SKM-1 treated with dmso at 0.1 percent for 144 hours (cell line): ENCODE results near the gene KRT73.
"Not testable (repeated sequence)": the region's sequence is repeated elsewhere in the genome, so short reads cannot be mapped to it uniquely, and the experiment has no call there.

Experiments used
- DNase-seq: peaks from one replicate; lab custom pipeline; 2025; ENCODE audit not compliant: unreplicated experiment; lab: John Stamatoyannopoulos, UW

The KRT73 gene

GRCh38 chr12:52601671-52602070, 16.7 kb downstream of the KRT73 start:
- DNase-seq: no peak

- no peak for DNase-seq
Observed at GRCh38 chr12:52600941-52601481, 17.3 kb downstream of the KRT73 start, which contains the start of gene KRT72. Gene KRT72 (minus strand): TSS chr12:52601463. CDS start chr12:52601452, 11 bp downstream.

GRCh38 chr12:52600475-52600874, 17.9 kb downstream of the KRT73 start:
- DNase-seq: no peak

- DNase-seq: no peak
Observed at GRCh38 chr12:52600071-52600470, 18.3 kb downstream of the KRT73 start.

GRCh38 chr12:52598966-52599365, 19.4 kb downstream of the KRT73 start:
- no peak for DNase-seq

- DNase-seq: not testable (repeated sequence)
Observed at GRCh38 chr12:52594237-52594636, 24.1 kb downstream of the KRT73 start.

- no peak for DNase-seq
Observed at GRCh38 chr12:52591521-52591920, 26.8 kb downstream of the KRT73 start.

GRCh38 chr12:52590021-52590420, 28.3 kb downstream of the KRT73 start:
- DNase-seq: no peak

GRCh38 chr12:52587563-52587962, 30.8 kb downstream of the KRT73 start:
- DNase-seq: no peak

GRCh38 chr12:52585946-52586345, 32.4 kb downstream of the KRT73 start:
- DNase-seq: no peak

- no peak for DNase-seq
Observed at GRCh38 chr12:52585066-52585465, 33.3 kb downstream of the KRT73 start.

GRCh38 chr12:52584156-52584682, 34.1 kb downstream of the KRT73 start:
- DNase-seq: no peak

- peak; percentile 1 for DNase-seq
Observed at GRCh38 chr12:52582971-52583456, 35.3 kb downstream of the KRT73 start.

GRCh38 chr12:52582486-52582885, 35.9 kb downstream of the KRT73 start:
- no peak for DNase-seq

- no peak for DNase-seq
Observed at GRCh38 chr12:52581481-52581880, 36.9 kb downstream of the KRT73 start.

GRCh38 chr12:52581066-52581465, 37.3 kb downstream of the KRT73 start:
- DNase-seq: no peak

- DNase-seq: no peak
Observed at GRCh38 chr12:52580496-52580895, 37.9 kb downstream of the KRT73 start.

- DNase-seq: no peak
Observed at GRCh38 chr12:52579468-52580465, 38.6 kb downstream of the KRT73 start.

- no peak for DNase-seq
Observed at GRCh38 chr12:52578469-52578868, 39.9 kb downstream of the KRT73 start.

- DNase-seq: no peak
Observed at GRCh38 chr12:52577316-52577715, 41.0 kb downstream of the KRT73 start.

- no peak for DNase-seq
Observed at GRCh38 chr12:52575948-52576347, 42.4 kb downstream of the KRT73 start.

GRCh38 chr12:52575256-52575655, 43.1 kb downstream of the KRT73 start:
- DNase-seq: no peak
